ENCODE data around the gene LSM3.

DNA sequence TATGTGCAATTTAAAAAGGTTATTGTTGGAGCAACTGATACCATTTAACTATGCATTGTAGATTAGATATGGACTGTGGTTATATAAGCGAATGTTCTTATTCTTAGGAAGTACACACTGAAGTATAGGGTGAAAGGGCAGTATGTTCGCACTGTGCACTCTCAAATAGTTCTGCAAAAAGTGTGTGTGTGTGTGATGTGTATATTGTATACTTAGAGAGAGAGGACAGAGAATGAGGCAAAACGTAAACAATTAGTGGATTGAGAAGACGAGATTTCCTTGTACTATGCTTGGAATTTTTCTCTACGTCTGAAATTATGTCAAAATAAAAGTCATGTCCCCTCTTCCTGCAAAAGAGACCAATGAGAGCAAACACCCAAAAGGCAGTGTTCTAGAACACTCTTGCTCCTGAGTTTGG, 30.4 kb downstream of the LSM3 start:
- TF ChIP-seq, protein P1, sequence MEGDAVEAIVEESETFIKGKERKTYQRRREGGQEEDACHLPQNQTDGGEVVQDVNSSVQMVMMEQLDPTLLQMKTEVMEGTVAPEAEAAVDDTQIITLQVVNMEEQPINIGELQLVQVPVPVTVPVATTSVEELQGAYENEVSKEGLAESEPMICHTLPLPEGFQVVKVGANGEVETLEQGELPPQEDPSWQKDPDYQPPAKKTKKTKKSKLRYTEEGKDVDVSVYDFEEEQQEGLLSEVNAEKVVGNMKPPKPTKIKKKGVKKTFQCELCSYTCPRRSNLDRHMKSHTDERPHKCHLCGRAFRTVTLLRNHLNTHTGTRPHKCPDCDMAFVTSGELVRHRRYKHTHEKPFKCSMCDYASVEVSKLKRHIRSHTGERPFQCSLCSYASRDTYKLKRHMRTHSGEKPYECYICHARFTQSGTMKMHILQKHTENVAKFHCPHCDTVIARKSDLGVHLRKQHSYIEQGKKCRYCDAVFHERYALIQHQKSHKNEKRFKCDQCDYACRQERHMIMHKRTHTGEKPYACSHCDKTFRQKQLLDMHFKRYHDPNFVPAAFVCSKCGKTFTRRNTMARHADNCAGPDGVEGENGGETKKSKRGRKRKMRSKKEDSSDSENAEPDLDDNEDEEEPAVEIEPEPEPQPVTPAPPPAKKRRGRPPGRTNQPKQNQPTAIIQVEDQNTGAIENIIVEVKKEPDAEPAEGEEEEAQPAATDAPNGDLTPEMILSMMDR (IDR thresholded peaks at IDR 0.05) = no peak
- no peak for TF ChIP-seq POLR2A (IDR thresholded peaks at IDR 0.05)

Data from heart left ventricle (tissue), 13 donors.